DND-41 (cell line): ENCODE data around the gene PAIP2.

Experiments
- ATAC-seq: fragments of 200-7000 bp; cut with Tn5 transposase; 3 replicates; pipeline ENCODE4 v1.9.1; 2021; ENCODE audit warnings: low read depth; ENCODE audit not compliant: insufficient read depth
- DNase-seq: peaks from one replicate; pipeline ENCODE4 v3.0.0-alpha.2; 2020
- H2AFZ ChIP-seq: 2 replicates; pipeline ENCODE4 v1.6.0; 2012; ENCODE audit warnings: low read depth, low read length
- H3K27ac ChIP-seq: 2 replicates; pipeline ENCODE4 v1.5.1; 2012; ENCODE audit warnings: low read length, inconsistent platforms
- H3K27me3 ChIP-seq: fragments of 200-600 bp; sonication (generic); 2 replicates; pipeline ENCODE4 v1.6.0; 2012; ENCODE audit warnings: low read length, mild to moderate bottlenecking, inconsistent platforms; ENCODE audit not compliant: insufficient read depth, poor library complexity
- H3K36me3 ChIP-seq: 2 replicates; pipeline ENCODE4 v1.5.1; 2012; ENCODE audit warnings: low read length, inconsistent platforms; ENCODE audit not compliant: insufficient read depth
- H3K4me1 ChIP-seq: 2 replicates; pipeline ENCODE4 v1.5.1; 2012; ENCODE audit warnings: mild to moderate bottlenecking, low read length; ENCODE audit not compliant: insufficient read depth
- H3K4me2 ChIP-seq: 2 replicates; pipeline ENCODE4 v1.6.0; 2012; ENCODE audit warnings: mild to moderate bottlenecking, moderate library complexity, low read length, inconsistent platforms; ENCODE audit not compliant: insufficient read depth
- H3K4me3 ChIP-seq, 2 experiments: fragments of 200-600 bp in 1 of 2; shearing (Covaris generic) in 1 of 2; 2 replicates each; pipeline ENCODE4 v1.5.1; 2012 to 2016; ENCODE audit warnings: inconsistent platforms in 2 of 2, low read length in 2 of 2, mild to moderate bottlenecking in 2 of 2, low read depth in 1 of 2, moderate library complexity in 1 of 2
- H3K79me2 ChIP-seq: 2 replicates; pipeline ENCODE4 v1.6.0; 2012; ENCODE audit warnings: low read length, inconsistent platforms; ENCODE audit not compliant: insufficient read depth
- H3K9ac ChIP-seq: 2 replicates; pipeline ENCODE4 v1.6.0; 2012; ENCODE audit warnings: low read depth, mild to moderate bottlenecking, inconsistent platforms, low read length, moderate library complexity
- H3K9me3 ChIP-seq: 2 replicates; pipeline ENCODE4 v1.5.1; 2012; ENCODE audit warnings: low read length, moderate library complexity, mild to moderate bottlenecking, inconsistent platforms; ENCODE audit not compliant: insufficient read depth, severe bottlenecking
- H4K20me1 ChIP-seq: 2 replicates; pipeline ENCODE4 v1.6.0; 2012; ENCODE audit warnings: low read length; ENCODE audit not compliant: insufficient read depth
- CTCF ChIP-seq: IDR thresholded peaks from 2 replicates; pipeline ENCODE4 v1.5.1; 2012; ENCODE audit warnings: borderline replicate concordance, low read length, moderate library complexity, mild to moderate bottlenecking; ENCODE audit not compliant: poor library complexity, severe bottlenecking; ENCODE audit errors: extremely low read depth
- EZH2 ChIP-seq: IDR thresholded peaks from 3 replicates; pipeline ENCODE4 v1.6.1; 2012; ENCODE audit warnings: borderline replicate concordance, low read depth, mild to moderate bottlenecking, moderate library complexity, low read length, inconsistent platforms; ENCODE audit not compliant: severe bottlenecking

PAIP2 gene

GRCh38 chr5:139296862-139297326 lies 44.8 kb upstream of the PAIP2 start:
- peak overlapping the region; percentile 100; the same call in 1 of the 2 replicates for H3K9ac ChIP-seq
- no peaks in the 10 kb centered on the region for H3K27me3 ChIP-seq
- peaks cover 40% of the 10 kb centered on the region for H3K36me3 ChIP-seq
- peak overlapping the region; percentile 66 for H3K4me2 ChIP-seq
- H3K4me1 ChIP-seq, result peaks cover 72% of the 10 kb centered on the region
- H3K27ac ChIP-seq, result no peak overlapping the region
- ATAC-seq, result no peak
- H3K4me3 ChIP-seq, result peak overlapping the region in 1 of 2 experiments; percentile 81; a peak in 1 of 4 replicates
- H3K9me3 ChIP-seq, result no peaks in the 10 kb centered on the region
- peaks cover 96% of the 10 kb centered on the region for H3K79me2 ChIP-seq
- DNase-seq, result no peak
- peaks cover 77% of the 10 kb centered on the region for H4K20me1 ChIP-seq
- H2AFZ ChIP-seq, result no peak overlapping the region
- TF ChIP-seq CTCF (no peak), EZH2 (no peak)

- peaks cover 77% of the 10 kb centered on the region for H3K4me1 ChIP-seq
- ATAC-seq, result no peak
- peak overlapping the region; percentile 66; the same call in 1 of the 2 replicates for H3K4me2 ChIP-seq
- H2AFZ ChIP-seq, result no peak overlapping the region
- TF ChIP-seq EZH2 (no peak), CTCF (no peak)
- H4K20me1 ChIP-seq, result peaks cover 83% of the 10 kb centered on the region
- H3K36me3 ChIP-seq, result peaks cover 41% of the 10 kb centered on the region
- H3K9ac ChIP-seq, result no peak overlapping the region
- H3K27ac ChIP-seq, result no peak overlapping the region
- no peaks in the 10 kb centered on the region for H3K27me3 ChIP-seq
- peak overlapping the region in 1 of 2 experiments; percentile 81; a peak in 1 of 4 replicates for H3K4me3 ChIP-seq
- DNase-seq, result no peak
- peaks cover 97% of the 10 kb centered on the region for H3K79me2 ChIP-seq
- no peaks in the 10 kb centered on the region for H3K9me3 ChIP-seq
These were observed 44.1 kb upstream of the PAIP2 start for GRCh38 chr5:139297439-139298133.

GRCh38 chr5:139298242-139298641 lies 43.4 kb upstream of the PAIP2 start:
- H3K9me3 ChIP-seq, result no peaks in the 10 kb centered on the region
- peaks cover 99% of the 10 kb centered on the region for H3K79me2 ChIP-seq
- H4K20me1 ChIP-seq, result peaks cover 89% of the 10 kb centered on the region
- no peaks in the 10 kb centered on the region for H3K27me3 ChIP-seq
- peaks cover 41% of the 10 kb centered on the region for H3K36me3 ChIP-seq
- H3K4me3 ChIP-seq, result no peak overlapping the region
- H2AFZ ChIP-seq, result no peak overlapping the region
- ATAC-seq, result no peak
- H3K27ac ChIP-seq, result no peak overlapping the region
- H3K4me2 ChIP-seq, result peak overlapping the region; percentile 66
- H3K4me1 ChIP-seq, result peaks cover 74% of the 10 kb centered on the region
- H3K9ac ChIP-seq, result no peak overlapping the region
- no peak for DNase-seq
- TF ChIP-seq CTCF (no peak), EZH2 (no peak)
